ENCODE results near the gene HIC1. TPM values are rescaled to one million over a fixed set of nuclear protein-coding genes. Genes with fewer than 3 reads are reported as not detected.

Gene HIC1
- polyA plus RNA-seq, 1 donor: 34.5 TPM

GRCh38 chr17:2075336-2076086, 20.6 kb downstream of the HIC1 start:
- DNase-seq (ENCODE audit: low read depth): no peak

GRCh38 chr17:2076087-2076984, 21.4 kb downstream of the HIC1 start:
- DNase-seq (ENCODE audit: low read depth): no peak

DNA sequence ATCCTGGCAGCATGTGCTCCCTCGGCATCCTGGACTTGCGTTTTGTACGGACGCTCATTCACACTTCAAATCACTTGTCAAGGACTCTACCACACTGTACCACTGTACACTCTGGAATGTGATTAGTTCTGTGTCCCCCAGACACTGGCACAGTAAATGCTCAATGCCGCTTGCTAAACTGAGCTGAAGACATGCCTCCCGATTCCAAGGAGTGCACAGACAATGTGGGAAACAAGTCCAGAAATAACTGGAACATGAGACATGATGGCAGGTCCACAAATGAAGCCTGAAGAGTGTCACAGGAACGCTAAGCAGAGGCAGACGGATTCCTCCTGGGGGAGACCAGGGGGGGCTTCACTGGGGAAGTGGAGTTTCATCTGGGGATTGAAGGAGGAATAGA, 22.1 kb downstream of the HIC1 start:
- no peak for DNase-seq (ENCODE audit: low read depth)

- DNase-seq (ENCODE audit: low read depth): no peak
These were observed 26.7 kb downstream of the HIC1 start for GRCh38 chr17:2081564-2081963.

DNA sequence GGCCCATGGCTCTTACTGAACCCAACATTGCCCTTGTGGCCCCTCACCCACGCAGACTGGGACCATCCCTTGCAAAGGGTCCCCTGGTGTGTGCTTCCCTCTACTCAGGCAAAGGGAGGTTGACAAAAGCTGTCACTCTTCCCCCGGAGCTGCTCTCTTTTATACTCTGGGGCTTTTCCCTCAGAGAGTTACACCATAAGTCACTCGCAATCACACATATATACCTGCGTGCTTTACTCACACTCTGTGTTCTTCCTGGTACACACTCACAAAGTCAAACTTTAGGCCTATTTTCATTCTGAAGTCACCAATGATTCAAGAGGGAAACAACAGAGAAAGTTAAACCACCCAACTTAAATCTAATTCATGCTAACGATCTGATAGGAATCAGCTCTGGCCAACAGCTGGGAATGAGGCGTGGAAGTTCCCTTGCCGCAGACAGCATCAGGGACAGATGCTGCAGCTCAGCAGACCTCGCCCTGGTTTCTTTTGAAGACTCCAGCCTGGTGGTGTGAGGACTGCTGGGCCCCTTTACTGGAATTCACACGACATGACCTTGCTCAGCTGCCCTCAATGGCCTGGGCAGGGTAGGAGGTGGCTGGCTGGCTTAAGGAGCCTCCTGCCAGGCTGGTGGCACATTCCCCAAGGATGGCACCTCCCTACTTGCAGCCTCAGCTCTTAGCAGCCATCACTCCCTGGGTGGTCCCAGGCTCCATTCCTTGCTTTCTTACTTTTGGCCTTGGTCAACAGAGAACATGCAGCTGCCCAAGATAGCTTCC, 27.3 kb downstream of the HIC1 start:
- no peak for DNase-seq (ENCODE audit: low read depth)

DNA sequence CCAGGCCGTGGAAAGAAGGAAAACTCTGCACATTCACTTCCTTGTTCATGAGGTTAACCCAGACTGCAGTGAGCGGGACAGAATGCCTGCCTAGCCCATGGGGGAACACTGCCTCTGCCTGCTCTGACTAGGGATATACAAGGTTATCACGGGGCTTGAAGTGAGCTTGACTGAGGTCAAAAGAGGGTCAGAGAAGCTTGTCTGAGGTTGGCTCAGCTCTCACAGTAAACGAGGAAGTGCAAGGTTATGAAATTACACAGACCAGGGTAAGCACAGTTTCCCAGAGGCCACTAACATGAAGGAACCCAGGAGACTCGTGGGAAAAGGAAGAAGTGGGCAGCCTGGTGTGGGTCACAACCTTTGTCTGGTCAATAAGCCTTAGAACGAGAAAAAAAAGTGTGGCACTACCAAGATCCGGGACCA, 28.7 kb downstream of the HIC1 start:
- DNase-seq (ENCODE audit: low read depth): no peak

GRCh38 chr17:2084036-2084765, 29.3 kb downstream of the HIC1 start:
- DNase-seq (ENCODE audit: low read depth): no peak

GRCh38 chr17:2084766-2085647, 30.1 kb downstream of the HIC1 start:
- DNase-seq (ENCODE audit: low read depth): no peak

GRCh38 chr17:2085648-2085949, 30.7 kb downstream of the HIC1 start:
- DNase-seq (ENCODE audit: low read depth): no peak

DNA sequence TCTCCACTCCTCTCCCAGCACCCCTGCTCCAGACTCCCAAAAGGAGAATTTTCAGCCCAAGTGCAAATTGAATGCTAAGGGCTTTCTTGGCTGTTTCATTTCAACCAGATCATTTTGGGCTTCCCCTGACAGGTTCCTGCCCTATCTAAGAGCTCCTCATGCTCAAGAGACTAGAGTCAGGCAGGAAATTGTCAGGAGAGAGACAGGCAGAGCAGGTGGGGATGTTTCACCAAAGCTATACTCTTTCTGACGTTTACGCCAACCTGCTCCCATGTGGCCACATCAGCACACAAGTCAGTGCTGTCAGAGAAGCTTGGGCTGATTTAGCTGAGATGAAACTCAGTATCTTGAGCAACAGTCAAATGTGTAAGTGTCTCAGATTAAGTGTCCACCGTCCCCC, 31.4 kb downstream of the HIC1 start:
- DNase-seq (ENCODE audit: low read depth): no peak

GRCh38 chr17:2087597-2088211, 32.8 kb downstream of the HIC1 start:
- no peak for DNase-seq (ENCODE audit: low read depth)

DNA sequence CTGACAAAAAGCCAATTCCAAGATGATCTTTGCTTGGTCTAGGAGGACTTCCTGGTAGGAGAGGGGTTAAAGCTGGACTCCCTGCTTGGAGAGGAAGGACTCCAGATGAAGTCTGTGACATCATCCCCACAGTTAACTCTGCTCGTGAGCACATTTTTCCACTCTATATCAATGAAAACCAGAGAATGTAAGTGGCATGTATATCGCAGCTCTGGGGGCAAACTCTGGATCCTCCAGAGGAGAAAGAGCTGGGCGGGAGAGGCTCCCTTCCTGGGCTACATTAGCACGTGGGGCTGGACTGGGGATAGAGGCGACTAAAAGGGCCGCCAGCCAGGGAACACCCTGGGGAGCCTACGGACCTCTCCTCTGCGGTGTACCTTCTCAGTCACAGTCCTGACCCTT, 34.1 kb downstream of the HIC1 start:
- no peak for DNase-seq (ENCODE audit: low read depth)

GRCh38 chr17:2090210-2090641, 35.3 kb downstream of the HIC1 start:
- no peak for DNase-seq (ENCODE audit: low read depth)

- DNase-seq (ENCODE audit: low read depth): no peak
These were observed 36.1 kb downstream of the HIC1 start for GRCh38 chr17:2090804-2091534.

GRCh38 chr17:2092253-2092652, 37.4 kb downstream of the HIC1 start:
- DNase-seq (ENCODE audit: low read depth): no peak

- DNase-seq (ENCODE audit: low read depth): no peak
These were observed 38.4 kb downstream of the HIC1 start for GRCh38 chr17:2093349-2093748.

DNA sequence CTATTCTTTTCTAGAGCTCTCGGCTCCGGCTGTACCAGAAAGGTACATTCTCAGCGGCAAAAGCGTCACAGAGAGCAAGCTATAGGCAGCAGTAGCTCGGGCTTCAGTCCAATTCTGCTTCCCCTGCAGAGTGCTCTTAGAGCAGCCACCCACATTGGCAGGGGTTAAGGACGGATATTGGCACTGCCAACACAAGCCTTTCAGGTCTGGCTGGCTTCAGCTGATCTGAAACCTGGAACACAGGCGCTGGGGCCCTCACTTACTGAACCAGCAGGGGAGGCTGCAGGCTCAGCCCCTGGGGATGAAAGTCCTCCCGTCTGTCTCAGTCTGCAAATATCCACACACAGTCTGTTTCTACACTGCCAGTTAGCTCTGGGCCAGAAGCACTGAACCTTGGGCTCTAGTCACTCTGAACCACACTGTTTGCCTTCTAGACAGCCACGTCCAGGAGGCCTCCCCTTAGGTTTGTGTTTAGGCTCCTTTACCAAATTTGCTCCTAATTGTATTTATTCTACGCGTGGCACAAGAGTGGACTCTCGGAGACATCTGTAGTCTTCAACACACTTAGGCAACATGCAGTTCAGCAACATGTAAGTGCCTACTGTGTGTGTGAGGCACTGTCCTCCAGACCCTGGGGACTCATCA, 40.1 kb downstream of the HIC1 start:
- DNase-seq (ENCODE audit: low read depth): no peak

DNA sequence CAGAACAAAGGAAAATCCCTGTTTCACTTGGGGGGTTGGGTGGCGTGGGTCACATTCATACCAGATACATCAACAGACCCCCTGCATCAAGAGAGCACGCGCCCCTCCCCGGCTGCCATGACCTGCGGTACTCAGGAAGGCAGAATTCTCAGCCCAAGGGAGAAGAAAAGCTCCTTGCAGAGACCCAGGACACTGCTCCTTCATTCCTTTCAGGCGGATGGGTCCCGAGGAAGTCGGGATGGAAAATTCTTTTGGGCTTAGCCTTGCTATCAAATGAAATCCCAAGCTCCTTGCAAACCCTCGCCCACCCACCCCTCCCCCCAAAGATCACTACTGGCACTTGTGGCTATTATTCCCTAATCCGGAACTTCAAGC, 40.6 kb downstream of the HIC1 start:
- no peak for DNase-seq (ENCODE audit: low read depth)

Measured in forelimb muscle (tissue), 1 donor.